Kidney tubule cell (primary cell): ENCODE results near the gene MED28.

Experiments
- DNase-seq: peaks from one replicate; pipeline ENCODE4 v3.0.0-alpha.2; 2018; ENCODE audit warnings: low spot score

Gene MED28

GRCh38 chr4:17667253-17667652, 52.8 kb downstream of the MED28 start:
- no peak for DNase-seq

GRCh38 chr4:17667653-17668201, 53.3 kb downstream of the MED28 start:
- peak; percentile 49 for DNase-seq

GRCh38 chr4:17670423-17670822, 56.0 kb downstream of the MED28 start:
- no peak for DNase-seq

DNA sequence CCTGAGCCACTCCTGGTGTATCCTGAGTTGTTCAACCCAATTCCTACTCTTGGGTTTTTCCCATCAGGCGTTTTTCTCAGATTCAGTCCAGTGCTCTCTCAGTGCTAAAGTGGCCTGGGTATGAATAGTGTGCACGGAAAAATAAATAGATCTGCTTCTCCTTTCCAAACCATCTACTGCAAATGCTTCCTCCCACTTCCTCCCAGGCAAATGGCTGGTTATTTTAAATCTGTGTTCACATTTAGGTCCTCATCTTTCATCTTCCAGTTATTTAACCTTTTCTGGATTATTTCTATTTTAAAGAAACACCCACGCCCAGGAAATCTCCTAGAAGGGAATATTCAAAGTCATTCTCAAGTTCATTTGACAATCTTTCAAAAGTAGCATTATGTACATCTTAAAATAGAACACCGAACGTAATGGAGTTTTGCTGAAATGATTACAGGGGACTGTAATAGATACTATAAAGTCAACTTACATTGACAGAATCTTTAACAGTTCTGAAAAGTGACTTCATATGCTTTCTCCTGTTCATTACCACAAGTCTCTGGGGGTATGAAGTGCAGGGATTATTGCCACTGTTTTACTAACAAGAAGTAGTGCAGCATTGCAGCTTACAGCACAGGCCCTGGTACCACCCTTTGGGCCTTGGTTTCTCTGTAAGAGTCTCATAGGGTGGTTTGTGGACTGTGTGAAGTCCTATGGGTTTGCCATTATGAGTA, 66.3 kb downstream of the MED28 start:
- no peak for DNase-seq

GRCh38 chr4:17681281-17682221, 67.1 kb downstream of the MED28 start:
- DNase-seq = no peak

GRCh38 chr4:17682222-17682566, 67.8 kb downstream of the MED28 start:
- DNase-seq = no peak
